Activated naive CD4-positive, alpha-beta T cell treated with anti-CD3 and anti-CD28 coated beads, Interleukin-2, amount 50 U/mL, for 72 hours (primary cell): Measurements from ENCODE around the gene PHTF2. TPM values are rescaled to one million over a fixed set of nuclear protein-coding genes. Genes with fewer than 3 reads are reported as not detected.
A peak's percentile ranks its signal among the peaks of the same experiment; 100 is the strongest.

Experiments used
- ATAC-seq, 2 donors: fragments of 150-1000 bp; cut with Tn5 transposase; 2 replicates each; pipeline ENCODE4 v1.10.0; 2021; ENCODE audit warnings: mild to moderate bottlenecking in 2 of 2, moderate library complexity in 2 of 2
- DNase-seq, 2 donors: peaks; one replicate each; pipeline ENCODE4 v3.0.0; 2021 to 2022; ENCODE audit warnings: low spot score in 2 of 2
- H3K27ac Mint-ChIP-seq, 2 donors: one replicate each; pipeline ENCODE4 v1.8.0; 2022; ENCODE audit warnings: mild to moderate bottlenecking in 2 of 2, mixed read lengths in 2 of 2
- H3K36me3 Mint-ChIP-seq, 2 donors: one replicate each; pipeline ENCODE4 v1.8.0; 2022; ENCODE audit warnings: mixed read lengths in 2 of 2
- H3K9me3 Mint-ChIP-seq, 2 donors: one replicate each; pipeline ENCODE4 v1.8.0; 2022; ENCODE audit warnings: mixed read lengths in 2 of 2
- total RNA-seq, 2 donors: library from RNA; stranded (reverse); gene quantifications; one replicate each; pipeline ENCODE4 v1.2.3, GENCODE V29; 2022

Gene PHTF2
- total RNA-seq, 2 donors from 2014 or later, result 22.8 to 31.1 TPM

DNA sequence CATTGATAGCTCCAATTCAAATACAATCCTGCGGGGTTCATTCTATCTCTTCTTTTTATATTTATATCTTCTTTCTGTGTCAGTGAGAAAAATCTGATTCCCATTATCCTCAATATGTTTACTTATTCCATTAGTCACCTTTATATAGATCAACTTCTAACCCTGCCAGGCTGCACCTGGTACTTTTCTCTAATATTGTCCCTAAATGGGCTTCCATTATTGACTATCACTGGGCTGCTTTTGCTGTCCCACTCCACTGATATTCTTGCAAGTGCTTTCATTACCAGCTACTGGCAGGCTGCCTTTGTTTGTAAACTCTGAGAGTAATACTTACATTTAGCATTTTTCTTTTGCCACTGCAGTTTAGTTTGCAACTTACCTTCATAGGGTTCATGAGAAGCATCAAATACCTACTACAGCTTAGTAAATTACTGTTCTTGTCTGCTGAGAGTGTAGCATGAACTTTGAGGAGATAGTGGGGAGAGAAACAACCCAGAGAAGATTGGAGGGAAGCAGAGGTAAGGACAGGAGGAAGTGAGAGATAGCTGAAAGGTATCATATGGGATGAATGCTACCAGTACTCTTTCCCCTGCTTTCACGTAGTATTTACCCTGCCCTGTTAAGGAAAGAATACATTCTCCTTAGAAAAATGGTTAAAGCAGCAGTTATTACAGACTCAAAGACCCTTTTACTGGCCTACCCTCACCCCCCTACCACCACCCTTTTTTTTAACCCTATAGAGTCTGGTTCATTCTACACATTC is 119.1 kb downstream of the PHTF2 start:
- no peaks in the 10 kb centered on the region for H3K36me3 Mint-ChIP-seq
- no peaks in the 10 kb centered on the region for H3K9me3 Mint-ChIP-seq
- ATAC-seq (no peak), DNase-seq (no peak)
- H3K27ac Mint-ChIP-seq, result peak overlapping the region in 1 of 2 donors; percentile 5

DNA sequence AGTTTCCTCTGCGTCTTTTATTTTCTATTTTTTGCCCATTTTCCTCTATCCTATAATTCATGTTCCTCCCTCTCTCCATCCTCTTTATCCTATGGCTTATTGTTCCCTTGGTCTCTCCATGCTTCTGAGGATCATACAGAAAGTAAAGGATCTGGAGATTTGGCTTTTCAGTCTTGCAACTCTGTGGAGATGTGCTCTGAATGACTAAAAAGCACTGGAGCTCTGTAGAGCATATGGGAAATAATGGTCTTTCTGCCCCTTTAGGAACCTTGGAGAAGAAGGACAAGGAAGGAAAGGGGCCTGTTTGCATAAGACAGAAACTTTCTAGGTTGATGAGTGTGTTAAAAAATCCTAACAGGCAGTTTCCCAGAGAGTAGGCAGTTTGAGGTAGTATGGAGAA is 120.1 kb downstream of the PHTF2 start:
- H3K27ac Mint-ChIP-seq, result peak overlapping the region in 1 of 2 donors; percentile 5

DNA sequence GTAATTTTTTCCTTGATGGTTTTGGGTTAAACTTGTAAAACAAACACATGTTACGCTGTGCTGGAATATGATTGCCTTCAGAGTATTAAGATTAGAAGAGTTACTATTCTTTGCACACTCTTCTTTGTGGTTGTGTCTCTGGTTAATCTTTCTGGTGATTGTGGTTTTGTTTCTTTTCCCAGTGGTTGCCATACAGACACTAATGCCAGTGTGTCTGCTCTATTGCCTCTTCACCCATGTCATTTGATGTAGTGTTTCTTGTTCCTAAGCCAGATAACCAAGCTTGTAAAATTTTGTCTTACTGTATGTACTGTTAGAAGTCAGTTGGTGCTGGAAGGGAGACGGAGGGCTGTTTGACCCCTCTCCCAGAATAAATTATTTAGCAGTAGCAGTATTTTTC is 124.8 kb downstream of the PHTF2 start:
- no peak overlapping the region for H3K27ac Mint-ChIP-seq
- H3K9me3 Mint-ChIP-seq, result no peaks in the 10 kb centered on the region
- ATAC-seq (no peak), DNase-seq (no peak)
- H3K36me3 Mint-ChIP-seq, result no peaks in the 10 kb centered on the region

More for the DNA sequence above, 120.1 kb downstream of the PHTF2 start:
- ATAC-seq (no peak), DNase-seq (no peak)
- no peaks in the 10 kb centered on the region for H3K36me3 Mint-ChIP-seq
- no peaks in the 10 kb centered on the region for H3K9me3 Mint-ChIP-seq

DNA sequence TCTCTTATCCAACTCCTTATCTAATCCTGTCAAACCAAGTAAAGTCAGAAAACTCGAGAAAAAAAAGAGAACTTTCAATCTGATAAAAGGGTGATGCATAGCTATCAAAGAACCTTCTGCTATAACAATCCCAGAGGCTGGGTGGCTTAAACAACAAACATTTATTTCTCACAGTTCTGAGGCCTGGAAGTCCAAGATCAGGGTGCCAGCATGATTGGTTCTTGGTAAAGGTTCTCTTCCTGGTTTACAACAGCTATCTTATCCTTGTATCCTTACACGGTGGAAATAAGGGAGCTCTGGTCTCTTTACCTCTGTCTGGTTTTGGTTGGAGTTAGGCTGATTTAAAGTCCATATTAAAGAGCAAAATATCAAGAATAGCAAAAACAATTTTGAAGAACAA is 131.9 kb downstream of the PHTF2 start:
- Mint-ChIP-seq H3K36me3 (no peaks in the 10 kb centered on the region), H3K27ac (no peak overlapping the region), H3K9me3 (no peaks in the 10 kb centered on the region)
- ATAC-seq (no peak), DNase-seq (no peak)

DNA sequence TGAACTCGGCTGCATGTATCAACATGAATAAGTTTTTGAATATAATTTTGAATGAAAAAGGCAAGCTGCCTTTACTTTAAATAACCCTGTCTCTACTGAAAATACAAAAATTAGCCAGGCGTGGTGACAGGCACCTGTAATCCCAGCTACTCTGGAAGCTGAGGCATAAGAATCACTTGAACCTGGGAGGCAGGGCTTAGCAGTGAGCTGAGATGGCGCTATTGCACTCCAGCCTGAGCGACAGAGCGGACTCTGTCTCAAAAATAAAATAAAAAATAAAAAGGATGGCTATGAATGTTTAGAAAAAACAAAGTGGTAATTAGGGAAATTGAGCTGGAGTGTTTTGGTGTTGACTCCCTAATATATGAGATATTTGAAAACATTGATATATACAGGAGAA is 133.3 kb downstream of the PHTF2 start:
- DNase-seq (no peak), ATAC-seq (no peak)
- Mint-ChIP-seq H3K9me3 (no peaks in the 10 kb centered on the region), H3K36me3 (no peaks in the 10 kb centered on the region), H3K27ac (no peak overlapping the region)

DNA sequence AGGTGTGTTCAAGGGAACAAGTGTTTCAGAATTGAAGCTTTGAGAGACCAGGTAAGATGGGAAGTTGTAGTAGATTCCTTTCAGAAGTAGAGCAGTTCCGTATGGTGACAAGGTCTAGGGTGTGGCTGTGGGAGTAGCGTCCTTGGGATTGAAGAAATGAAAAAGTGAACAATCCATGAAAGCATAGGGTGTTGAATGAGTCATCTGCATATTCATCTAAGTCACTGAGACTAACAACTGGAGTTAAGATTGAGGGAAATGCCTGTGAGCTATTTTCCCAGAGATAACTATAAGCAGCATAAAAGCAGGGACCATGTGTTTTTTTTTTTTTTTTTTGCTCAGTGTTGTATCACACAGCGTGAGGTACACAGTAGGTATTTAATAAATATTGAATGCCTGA is 134.8 kb downstream of the PHTF2 start:
- H3K36me3 Mint-ChIP-seq, result no peaks in the 10 kb centered on the region
- no peaks in the 10 kb centered on the region for H3K9me3 Mint-ChIP-seq
- ATAC-seq (peak; percentile 51 to 52), DNase-seq (no peak)
- H3K27ac Mint-ChIP-seq, result no peak overlapping the region

DNA sequence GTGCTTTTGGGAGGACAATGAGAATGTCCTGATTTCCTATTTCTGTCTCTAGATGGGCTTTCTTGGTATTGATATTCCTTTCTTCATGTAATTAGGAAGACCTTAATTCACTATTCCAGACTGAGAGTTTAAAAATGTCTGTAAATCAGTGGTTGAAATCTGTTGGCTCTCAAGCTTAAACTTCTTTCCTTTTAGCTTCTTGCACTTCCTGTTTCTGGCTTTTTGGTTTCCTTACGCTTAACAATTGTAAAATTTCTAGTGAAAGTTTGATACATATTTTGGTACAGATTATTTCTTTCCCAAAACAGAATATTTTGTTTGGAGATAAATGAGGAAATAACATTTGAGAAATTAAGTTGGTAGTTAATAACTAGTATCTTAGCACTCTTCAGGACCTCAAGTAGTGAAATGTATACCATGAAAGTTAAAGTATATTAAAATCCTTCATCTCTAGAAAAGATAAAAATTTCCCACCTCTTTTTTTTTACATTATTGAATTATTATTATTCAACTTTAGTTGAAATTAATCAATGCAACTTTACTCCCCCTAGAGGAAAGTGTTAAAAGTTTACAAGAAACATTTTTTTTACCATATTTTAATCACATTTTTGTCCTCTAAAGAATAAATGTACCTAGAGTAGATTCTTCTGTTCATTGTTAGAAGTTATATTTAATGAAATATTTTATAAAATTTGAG is 137.2 kb downstream of the PHTF2 start:
- ATAC-seq, result no peak
- Mint-ChIP-seq H3K36me3 (no peaks in the 10 kb centered on the region), H3K27ac (peak overlapping the region in 1 of 2 donors; percentile 49), H3K9me3 (no peaks in the 10 kb centered on the region)
- DNase-seq, result no peak

DNA sequence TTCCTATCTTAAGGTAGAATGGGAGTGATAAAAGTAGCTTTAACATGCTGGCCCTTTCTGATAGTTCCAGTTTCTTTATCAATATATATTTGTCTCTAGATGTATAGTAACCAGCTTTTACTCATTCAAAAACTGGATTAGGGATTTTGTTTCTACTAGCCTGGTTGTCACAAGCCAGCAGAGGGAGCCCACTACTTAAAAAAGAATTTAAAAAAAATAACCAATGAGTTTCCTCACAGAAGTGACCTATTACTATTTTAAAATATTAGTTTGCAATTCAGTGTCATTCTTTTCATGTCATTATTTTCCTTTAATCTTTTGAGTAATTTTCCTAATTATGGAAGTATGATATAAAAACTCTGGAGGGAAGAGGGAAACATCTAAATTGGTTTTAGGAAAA is 142.1 kb downstream of the PHTF2 start:
- no peaks in the 10 kb centered on the region for H3K36me3 Mint-ChIP-seq
- no peak for DNase-seq
- peak in 1 of 2 donors; percentile 28 for ATAC-seq

DNA sequence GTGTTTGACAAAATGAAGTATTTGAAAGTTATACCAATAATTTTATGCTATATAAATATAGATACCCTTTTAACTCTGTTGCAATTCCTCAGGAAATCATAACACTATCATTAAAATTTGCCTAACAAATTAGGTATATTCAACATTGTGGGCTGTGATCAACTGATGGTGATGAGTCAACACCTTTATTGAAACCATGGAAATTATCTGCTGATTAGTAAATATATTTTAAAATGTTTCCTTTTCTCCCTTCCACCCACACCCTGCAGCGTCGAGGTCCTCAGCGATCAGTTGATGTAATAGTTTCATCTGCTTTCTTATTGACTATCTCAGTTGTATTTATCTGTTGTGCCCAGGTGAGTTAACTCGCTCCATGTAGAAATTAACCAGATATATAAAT is 143.9 kb downstream of the PHTF2 start:
- Mint-ChIP-seq H3K27ac (no peak overlapping the region), H3K9me3 (no peaks in the 10 kb centered on the region), H3K36me3 (no peaks in the 10 kb centered on the region)
- ATAC-seq (no peak), DNase-seq (no peak)

More for the DNA sequence above, 142.1 kb downstream of the PHTF2 start:
- Mint-ChIP-seq H3K9me3 (no peaks in the 10 kb centered on the region), H3K27ac (no peak overlapping the region)

DNA sequence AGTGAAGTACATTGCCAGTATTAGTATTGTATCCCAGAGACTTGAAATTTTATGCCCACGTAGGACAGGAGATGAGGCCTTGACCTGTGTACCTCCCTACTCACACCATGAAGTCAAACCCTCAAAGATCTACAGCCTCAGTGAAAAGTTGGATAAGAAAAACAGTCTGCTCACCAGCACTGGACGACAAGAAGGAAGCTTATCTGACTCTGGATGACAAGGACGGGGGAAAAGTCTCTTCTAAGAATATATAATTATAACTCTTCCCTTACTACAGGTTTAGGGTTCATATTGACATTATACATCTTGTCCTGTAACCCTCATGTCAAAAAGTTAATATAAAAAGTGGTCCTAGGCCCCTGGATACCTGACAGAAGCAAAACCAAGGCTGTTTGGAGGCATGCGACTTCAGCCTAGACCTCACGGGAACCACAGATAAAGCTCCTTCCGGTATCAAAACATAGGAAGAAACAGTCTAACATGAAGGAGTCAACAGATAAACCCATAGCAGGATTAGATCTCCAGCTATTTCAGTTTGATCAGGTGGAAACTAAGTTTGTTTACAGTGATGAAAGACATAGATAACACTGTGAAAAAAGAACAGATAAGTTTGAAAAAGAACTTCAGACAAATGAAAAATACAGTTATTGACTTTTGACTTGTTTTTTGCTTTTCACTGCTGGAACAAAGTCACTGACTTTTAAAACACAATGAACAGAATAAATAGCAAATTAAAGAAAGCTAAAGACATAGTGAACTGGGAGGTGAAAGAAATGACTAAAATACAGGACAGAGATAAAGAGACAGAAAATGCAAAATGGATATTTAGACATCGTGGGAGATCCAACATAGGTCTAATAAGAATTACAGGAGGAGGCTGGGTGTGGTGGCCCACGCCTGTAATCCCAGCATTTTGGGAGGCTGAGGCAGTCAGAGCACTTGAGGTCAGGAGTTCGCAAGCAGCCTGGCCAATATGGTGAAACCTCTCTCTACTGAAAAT is 145.9 kb downstream of the PHTF2 start:
- no peak for ATAC-seq
- Mint-ChIP-seq H3K27ac (no peak overlapping the region), H3K9me3 (no peaks in the 10 kb centered on the region)

DNA sequence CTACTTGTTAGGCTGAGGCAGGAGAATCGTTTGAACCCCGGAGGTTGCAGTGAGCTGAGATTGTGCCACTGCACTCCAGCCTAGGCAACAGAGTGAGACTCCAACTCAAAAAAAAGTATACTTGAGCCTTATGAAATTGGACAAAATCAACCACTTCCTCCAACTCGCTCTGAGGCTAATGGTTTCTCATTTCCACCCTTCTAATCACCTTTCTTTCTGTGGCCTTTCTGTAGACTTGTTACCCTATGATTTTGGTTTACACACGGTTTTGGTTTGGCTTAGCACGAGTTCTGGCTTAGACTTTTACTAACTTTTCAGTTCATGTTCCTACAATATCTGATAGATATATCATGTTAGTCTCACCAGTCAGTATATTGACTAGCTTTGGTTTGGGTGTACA is 152.0 kb downstream of the PHTF2 start:
- ATAC-seq, result no peak
- no peaks in the 10 kb centered on the region for H3K9me3 Mint-ChIP-seq

More for the DNA sequence above, 145.9 kb downstream of the PHTF2 start:
- DNase-seq, result no peak
- H3K36me3 Mint-ChIP-seq, result no peaks in the 10 kb centered on the region

DNA sequence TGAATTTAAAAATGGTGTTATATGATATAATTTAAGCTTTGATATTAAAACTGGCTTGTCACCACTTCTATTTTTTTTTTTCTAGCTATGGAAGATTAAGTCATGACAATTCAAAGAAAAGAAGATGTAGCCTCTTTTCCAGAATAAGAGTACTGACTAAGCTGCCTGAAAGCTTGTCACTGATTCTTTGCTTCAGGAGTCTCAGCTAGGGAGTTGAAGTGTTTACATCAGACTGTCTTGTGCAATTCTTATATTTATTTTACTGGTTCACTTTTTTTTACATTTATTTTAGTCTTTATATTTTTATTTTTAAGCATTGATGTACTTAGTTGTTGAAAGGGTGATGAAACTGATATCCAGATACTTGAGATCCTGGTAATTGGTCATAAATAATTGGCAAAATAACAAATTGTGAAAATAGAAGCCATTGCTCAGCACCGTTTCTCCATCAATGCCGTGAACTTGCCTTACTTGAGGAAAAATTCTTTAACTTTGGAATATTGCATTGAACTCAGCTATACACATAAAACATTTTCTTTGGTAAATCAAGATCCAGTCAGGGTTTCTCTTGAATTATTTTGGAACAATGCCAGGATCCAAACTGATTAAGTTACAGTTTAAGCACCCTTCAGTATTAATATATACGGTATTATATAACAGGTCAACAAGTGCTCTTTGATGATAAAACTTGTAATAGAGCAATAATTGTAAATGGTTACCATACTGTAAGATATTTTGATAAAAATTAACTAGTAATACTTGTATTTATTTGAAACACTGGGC is 156.4 kb downstream of the PHTF2 start:
- Mint-ChIP-seq H3K9me3 (no peaks in the 10 kb centered on the region), H3K36me3 (peaks cover 0 to 5% of the 10 kb centered on the region in 2 donors), H3K27ac (no peak overlapping the region)
- DNase-seq (no peak), ATAC-seq (no peak)

More for the DNA sequence above, 152.0 kb downstream of the PHTF2 start:
- Mint-ChIP-seq H3K27ac (peak overlapping the region in 1 of 2 donors; percentile 24), H3K36me3 (no peaks in the 10 kb centered on the region)
- DNase-seq, result no peak

DNA sequence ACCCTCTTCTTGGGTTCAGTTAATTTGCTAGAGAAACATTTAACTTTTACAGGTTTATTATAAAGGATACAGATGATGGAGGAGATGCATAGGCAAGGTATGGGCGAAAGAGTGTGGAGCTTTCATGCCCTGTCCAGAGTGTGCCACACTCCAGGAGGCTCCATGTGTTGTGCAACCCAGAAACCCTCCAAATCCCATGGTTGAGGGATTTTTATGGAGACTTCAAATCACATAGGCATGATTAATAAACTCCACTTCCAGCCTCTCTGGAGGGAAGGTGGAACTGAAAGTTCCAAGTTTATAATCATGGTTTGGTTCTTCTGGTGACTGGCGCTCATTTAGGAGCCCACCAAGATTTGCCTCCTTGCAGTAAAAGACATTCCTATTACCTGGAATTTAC is 159.9 kb downstream of the PHTF2 start:
- ATAC-seq, result no peak
- no peak for DNase-seq
- Mint-ChIP-seq H3K27ac (no peak overlapping the region), H3K36me3 (peaks cover 0 to 5% of the 10 kb centered on the region in 2 donors), H3K9me3 (no peaks in the 10 kb centered on the region)

DNA sequence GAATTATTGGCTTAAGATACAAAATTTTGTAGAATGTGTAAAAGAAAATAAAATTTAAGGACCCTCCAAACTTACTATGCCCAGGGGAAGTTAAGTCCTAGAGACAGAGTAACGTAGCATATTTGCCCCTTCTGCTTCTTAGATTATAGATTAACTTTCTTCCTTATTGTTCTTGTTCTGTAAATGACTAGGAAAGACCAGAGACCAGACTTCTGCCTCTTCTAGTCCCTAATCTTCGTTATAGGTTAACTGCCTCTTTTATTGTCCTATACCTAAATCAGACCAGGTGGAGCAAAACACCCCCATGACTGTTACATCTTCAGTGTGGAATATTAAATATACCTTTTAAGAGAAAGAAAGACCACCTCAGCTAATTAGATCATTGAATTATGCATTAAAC is 160.5 kb downstream of the PHTF2 start:
- Mint-ChIP-seq H3K27ac (peak overlapping the region in 1 of 2 donors; percentile 36), H3K36me3 (peaks cover 0 to 5% of the 10 kb centered on the region in 2 donors), H3K9me3 (no peaks in the 10 kb centered on the region)
- ATAC-seq (no peak), DNase-seq (no peak)

DNA sequence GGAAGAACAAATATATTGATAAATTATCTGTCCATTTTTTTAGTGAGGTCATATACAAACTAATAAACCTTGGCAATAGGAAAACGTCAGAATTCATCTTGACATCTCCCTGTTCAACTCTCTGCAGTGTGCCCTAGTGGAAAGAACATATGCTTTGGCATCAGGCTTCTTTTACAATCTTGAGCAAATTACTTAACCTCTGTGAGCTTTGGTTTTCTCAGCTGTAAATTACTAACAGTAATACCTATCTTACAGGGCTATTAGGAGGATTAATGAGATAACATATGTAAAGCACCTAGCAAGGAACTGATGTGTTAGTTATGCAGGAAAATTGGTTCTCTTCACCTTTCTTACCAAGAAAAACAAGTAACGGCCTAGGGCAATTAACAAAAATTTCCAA is 161.8 kb downstream of the PHTF2 start:
- no peaks in the 10 kb centered on the region for H3K9me3 Mint-ChIP-seq
- peaks cover 0 to 5% of the 10 kb centered on the region in 2 donors for H3K36me3 Mint-ChIP-seq
- DNase-seq (no peak), ATAC-seq (no peak)
- no peak overlapping the region for H3K27ac Mint-ChIP-seq

DNA sequence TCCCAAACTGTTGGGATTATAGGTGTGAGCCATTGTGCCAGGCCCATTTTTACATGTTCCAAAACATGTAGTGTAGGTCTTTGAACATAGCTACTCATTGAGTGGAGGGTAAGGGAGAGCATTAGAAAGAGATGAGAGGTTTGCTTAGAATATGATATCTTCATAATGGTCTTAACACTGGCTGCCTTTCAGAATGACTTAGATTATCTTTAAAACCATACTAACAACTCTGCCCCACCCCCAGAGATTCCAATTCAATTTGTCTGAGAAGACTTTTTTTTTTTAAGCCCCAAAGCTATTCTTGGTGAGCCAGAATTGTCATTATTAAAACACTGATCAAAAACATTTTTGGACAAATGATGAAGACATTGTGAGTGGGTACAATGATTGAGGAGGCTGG is 168.9 kb downstream of the PHTF2 start:
- Mint-ChIP-seq H3K9me3 (no peaks in the 10 kb centered on the region), H3K27ac (no peak overlapping the region), H3K36me3 (no peaks in the 10 kb centered on the region)
- DNase-seq (no peak), ATAC-seq (no peak)
